ENCODE measurements around the gene CD207. TPM values are rescaled to one million over a fixed set of nuclear protein-coding genes. Genes with fewer than 3 reads are reported as not detected.

Gene CD207
- total RNA-seq, 4 donors from 2014 or later, result 0.21 TPM; not detected in 3

- no peak overlapping the region for H3K4me3 ChIP-seq
- peaks cover 0 to 18% (median 0%) of the 10 kb centered on the region in 4 donors for H3K9me3 ChIP-seq
- peaks cover 0 to 13% of the 10 kb centered on the region in 2 donors for H3K27me3 ChIP-seq
- WGBS, 2 donors, result 69 to 100% methylated on average over 1 of the region's 1 CpG
- H3K27ac ChIP-seq, result no peak overlapping the region
- no peaks in the 10 kb centered on the region for H3K36me3 ChIP-seq
- DNase-seq (ENCODE audit: low spot score in 2 of 2), result no peak
- H3K4me1 ChIP-seq, result no peaks in the 10 kb centered on the region
- TF ChIP-seq EP300 (IDR thresholded peaks at IDR 0.05), result no peak
- TF ChIP-seq CTCF (IDR thresholded peaks at IDR 0.05), result no peak
- TF ChIP-seq POLR2A (IDR thresholded peaks at IDR 0.05), result no peak
Measured at GRCh38 chr2:70796262-70796661, 39.4 kb downstream of the CD207 start.

DNA sequence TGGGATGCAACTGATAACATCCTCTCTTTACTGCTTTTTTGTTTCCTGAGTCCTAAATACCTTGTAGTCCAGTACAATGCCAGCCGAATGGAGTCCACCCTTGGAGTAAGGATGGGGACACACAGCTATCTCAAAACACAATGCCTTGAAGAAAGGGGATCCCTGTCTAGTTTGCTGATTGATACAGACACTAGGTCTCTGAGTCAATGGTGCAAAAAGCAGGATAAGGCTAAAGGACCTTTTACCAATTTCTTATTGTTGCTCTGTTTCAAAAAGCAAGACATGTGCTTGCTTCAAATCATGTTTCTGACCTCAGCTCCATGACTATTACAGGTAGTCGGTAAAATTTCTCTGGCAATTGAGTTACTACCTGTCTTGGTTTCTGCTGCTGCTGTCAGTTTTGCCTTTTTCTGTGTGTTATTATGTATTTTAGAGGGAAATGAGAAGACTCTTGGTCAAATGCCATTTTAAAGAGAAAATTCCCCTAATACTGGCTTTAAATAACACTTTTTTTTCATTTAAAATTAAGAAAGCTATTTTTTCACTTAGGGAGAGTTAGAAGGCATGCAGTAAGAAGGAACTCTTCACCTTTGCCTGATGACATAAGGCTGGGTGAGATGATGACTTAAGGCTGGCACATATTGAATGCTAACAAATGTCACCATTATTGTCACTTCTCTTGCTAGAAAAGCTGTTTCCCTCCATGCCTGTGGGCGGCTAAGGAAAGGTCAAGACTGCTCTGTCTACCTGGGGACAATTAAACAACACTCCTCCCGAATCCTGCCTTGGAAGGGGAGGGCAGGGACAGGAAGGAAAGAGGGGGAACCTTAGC lies 40.2 kb downstream of the CD207 start:
- no peak for DNase-seq (ENCODE audit: low spot score in 2 of 2)
- peaks cover 0 to 4% (median under 1%) of the 10 kb centered on the region in 4 donors for H3K4me1 ChIP-seq
- no peak overlapping the region for H3K4me3 ChIP-seq
- peaks cover 0 to 22% of the 10 kb centered on the region in 2 donors for H3K27me3 ChIP-seq
- peaks cover 0 to 16% (median 0%) of the 10 kb centered on the region in 4 donors for H3K9me3 ChIP-seq
- 53 to 56% methylated on average over 4 of the region's 4 CpGs for WGBS, 2 donors
- no peak overlapping the region for H3K27ac ChIP-seq
- TF ChIP-seq POLR2A (IDR thresholded peaks at IDR 0.05), result no peak
- TF ChIP-seq CTCF (IDR thresholded peaks at IDR 0.05), result no peak
- no peak for TF ChIP-seq EP300 (IDR thresholded peaks at IDR 0.05)
- no peaks in the 10 kb centered on the region for H3K36me3 ChIP-seq

DNA sequence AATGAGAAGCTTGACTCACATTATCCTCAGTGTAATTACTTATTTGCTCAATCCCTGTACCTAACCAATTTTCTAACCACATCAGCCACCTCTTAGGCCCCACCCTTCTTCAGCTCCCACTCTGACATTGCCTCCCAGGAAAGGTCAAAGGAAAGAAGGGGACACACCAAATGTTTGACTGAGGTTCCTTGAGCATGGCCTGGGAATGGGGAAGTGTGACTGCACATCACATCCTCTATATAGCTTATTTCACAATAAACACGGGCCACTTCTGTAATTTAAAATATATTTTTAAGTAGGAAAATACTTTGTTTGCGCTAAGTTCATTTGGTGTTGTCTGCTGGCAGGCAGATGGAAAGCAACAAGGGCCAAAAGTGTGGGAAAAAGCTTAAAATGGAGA lies 42.2 kb downstream of the CD207 start:
- no peak overlapping the region for H3K4me3 ChIP-seq
- 75 to 77% methylated on average over 2 of the region's 2 CpGs for WGBS, 2 donors
- H3K27me3 ChIP-seq, result peaks cover 0 to 41% of the 10 kb centered on the region in 2 donors
- no peak overlapping the region for H3K27ac ChIP-seq
- no peaks in the 10 kb centered on the region for H3K36me3 ChIP-seq
- no peak for DNase-seq (ENCODE audit: low spot score in 2 of 2)
- no peaks in the 10 kb centered on the region for H3K9me3 ChIP-seq
- peak in 1 of 2 donors; percentile 25 for TF ChIP-seq EP300 (IDR thresholded peaks at IDR 0.05)
- no peak for TF ChIP-seq POLR2A (IDR thresholded peaks at IDR 0.05)
- H3K4me1 ChIP-seq, result peaks cover 0 to 16% (median 3%) of the 10 kb centered on the region in 4 donors

- peaks cover 0 to 59% of the 10 kb centered on the region in 2 donors for H3K27me3 ChIP-seq
Measured at GRCh38 chr2:70790136-70790828, 45.3 kb downstream of the CD207 start, which contains the start of gene FIGLA. FIGLA (minus strand) TSS chr2:70790643; CDS start chr2:70790638, 5 bp downstream.

More at GRCh38 chr2:70790136-70790828, 45.3 kb downstream of the CD207 start, which contains the start of gene FIGLA:
- no peaks in the 10 kb centered on the region for H3K9me3 ChIP-seq
- no peak for DNase-seq (ENCODE audit: low spot score in 2 of 2)
- no peaks in the 10 kb centered on the region for H3K36me3 ChIP-seq
- no peak within 1 kb of the TSS for H3K27ac ChIP-seq
- peak within 1 kb of the TSS in 2 of 4 donors; percentile 23 to 38 for H3K4me3 ChIP-seq
- 4 to 5% methylated on average over 15 to 41 of the region's 69 CpGs for WGBS, 2 donors
- H3K4me1 ChIP-seq, result peaks cover 0 to 16% (median 3%) of the 10 kb centered on the region in 4 donors
- TF ChIP-seq EP300 (IDR thresholded peaks at IDR 0.05), result no peak
- TF ChIP-seq CTCF (IDR thresholded peaks at IDR 0.05), result no peak
- TF ChIP-seq POLR2A (IDR thresholded peaks at IDR 0.05), result no peak

Measured in tibial nerve (tissue), 4 donors.